Heart left ventricle (tissue), 16 donors: ENCODE data around the gene MACF1. TPM values are rescaled to one million over a fixed set of nuclear protein-coding genes. Genes with fewer than 3 reads are reported as not detected.
"Not testable (repeated sequence)": the region's sequence is repeated elsewhere in the genome, so short reads cannot be mapped to it uniquely, and the experiment has no call there.

ENCODE experiments used
- ATAC-seq, 4 donors: fragments of 200-7000 bp; cut with Tn5 transposase; one replicate each; pipeline ENCODE4 v1.9.1; 2020 to 2022; ENCODE audit warnings: moderate library complexity in 4 of 4, mild to moderate bottlenecking in 3 of 4, moderate number of reproducible peaks in 1 of 4
- DNase-seq, 5 donors: peaks; one replicate each; pipeline ENCODE4 v3.0.0-alpha.2; 2020
- H3K27ac ChIP-seq, 12 donors: fragments of 200-600 bp; sonication (generic) in 4 of 12; one replicate each; pipeline versions ENCODE4 v1.5.0 to v1.8.0; 2016 to 2022; ENCODE audit warnings: mild to moderate bottlenecking in 2 of 12
- H3K27me3 ChIP-seq, 9 donors: fragments of 200-600 bp; sonication (generic) in 2 of 9; one replicate each; pipeline versions ENCODE4 v1.5.1 to v1.8.0; 2016 to 2022; ENCODE audit warnings: mild to moderate bottlenecking in 3 of 9
- H3K36me3 ChIP-seq, 9 donors: fragments of 200-600 bp; sonication (generic) in 2 of 9; one replicate each; pipeline versions ENCODE4 v1.5.0 to v1.8.0; 2018 to 2022; ENCODE audit warnings: mild to moderate bottlenecking in 2 of 9
- H3K4me1 ChIP-seq, 12 donors: fragments of 200-600 bp; sonication (generic) in 4 of 12; one replicate each; pipeline versions ENCODE4 v1.5.0 to v1.8.0; 2016 to 2022; ENCODE audit warnings: mild to moderate bottlenecking in 3 of 12
- H3K4me3 ChIP-seq, 12 donors: fragments of 200-600 bp; sonication (generic) in 4 of 12; one replicate each; pipeline versions ENCODE4 v1.5.0 to v1.8.0; 2017 to 2022; ENCODE audit warnings: mild to moderate bottlenecking in 9 of 12, moderate library complexity in 4 of 12
- H3K9me3 ChIP-seq, 12 donors: fragments of 200-600 bp; sonication (generic) in 4 of 12; one replicate each; pipeline versions ENCODE4 v1.5.0 to v1.8.0; 2016 to 2022; ENCODE audit warnings: mild to moderate bottlenecking in 1 of 12
- POLR2A ChIP-seq, 2 donors: fragments of 450-650 bp; IDR thresholded peaks; one replicate each; pipeline ENCODE4 v1.6.1; 2017; ENCODE audit warnings: antibody characterized with exemption in 2 of 2, mild to moderate bottlenecking in 2 of 2, moderate library complexity in 2 of 2
- WGBS, 4 donors: extraction: QIAGEN DNeasy Blood & Tissue Kit in 2 of 4; methylation state at CpG; one replicate each; pipeline versions ENCODE4 v1.1.5 to v1.1.7; 2013 to 2018; 5-methylcytosine and 5-hydroxymethylcytosine counted together
- intact Hi-C, 10 donors: fragments of 100-400 bp; cut with DNase I; formaldehyde crosslinking; loops; one replicate each; pipeline versions ENCODE4 v1.11.1 to v1.14.2; 2022
- polyA plus RNA-seq, 2 donors: library from polyadenylated mRNA; stranded (reverse); fragments of 200-250 nt; gene quantifications; one replicate each; pipeline ENCODE4 v1.2.3, GENCODE V29; 2013
- total RNA-seq, 9 donors: library from RNA; depleted of rRNA in 2 of 9; stranded (reverse); fragments of >200 nt in 2 of 9; fragmentation: NEBNext Ultra II Directional in 3 of 9; extraction: Animal tissue kit (Norgen Biotek cat#: 25700) in 3 of 9; gene quantifications; one replicate each; pipeline versions ENCODE4 v1.1.0 to v1.2.4, GENCODE V29; 2016 to 2023
- TF ChIP-seq, protein P1 (sequence below), 12 donors: fragments of 200-600 bp; sonication (generic) in 4 of 12; IDR thresholded peaks; one replicate each; pipeline versions ENCODE4 v1.5.0 to v1.8.0; 2018 to 2022; ENCODE audit warnings: antibody characterized with exemption in 12 of 12, mild to moderate bottlenecking in 5 of 12
- donor health status: ischemic (EF 13 %, LVEDD 7.1; RV severe dilation, severe dysfunction).
- donor health status: healthy with polysubstance abuse.
- donor health status: DM: no; HTN: yes; CAD: no.
- donor health status: DM: no; HTN: no; CAD: no.
- donor health status: ischemic (EF 25% LVEDD 6.9; RV normal size, moderate dysfunction).
- donor health status: ischemic (EF 25% LVEDD 5.7; RV mildly dilated, moderate dysfunction).
- donor health status: healthy.
- donor health status: DM: yes; HTN: yes; CAD: no.
- donor health status: ischemic (EF 35%, LVEDD 5.7; RV mildly dilated, moderate dysfunction).
- donor health status: nonischemic (EF 11% LVEDD 7.7; RV severe dilation, severe dysfunction).
- donor health status: DM: yes; HTN: yes; CAD: no.
- donor health status: PGD.
- donor health status: ischemic (EF 29% LVEDD 5.4; RV normal size, mild dysfunction).
- donor health status: nonischemic (EF 23%, LVEDD 6.1; RV moderate dilation, normal function).

The MACF1 gene
- total and polyA plus RNA-seq, 11 donors, result 102 to 436 (median 251) TPM

DNA sequence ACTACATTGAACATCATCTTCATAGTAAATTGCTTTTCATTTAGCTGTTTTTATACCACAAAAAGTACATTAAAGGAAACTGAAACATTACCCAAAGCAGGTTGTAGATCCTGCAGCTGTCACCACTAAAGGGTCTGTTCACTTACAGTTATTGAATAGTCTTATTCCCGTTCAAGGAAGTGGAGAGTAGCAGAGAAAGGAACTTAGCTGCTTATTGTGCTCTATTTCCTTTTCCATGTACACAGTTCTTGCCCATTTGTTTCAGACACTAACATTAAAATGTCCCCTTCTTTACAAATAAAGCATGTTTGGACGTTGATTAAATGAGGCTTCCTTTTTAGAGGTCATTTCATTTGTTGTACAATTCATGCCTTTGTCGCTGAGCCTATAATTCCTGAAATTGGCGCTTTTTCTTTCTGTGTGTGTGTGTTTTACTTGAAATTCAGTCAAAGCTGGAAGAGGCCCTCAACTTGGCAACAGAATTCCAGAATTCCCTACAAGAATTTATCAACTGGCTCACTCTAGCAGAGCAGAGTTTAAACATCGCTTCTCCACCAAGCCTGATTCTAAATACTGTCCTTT lies 242.6 kb downstream of the MACF1 start:
- 77 to 83% (median 83%) methylated on average over 5 of the region's 5 CpGs for WGBS, 4 donors
- no peaks in the 10 kb centered on the region for H3K27me3 ChIP-seq
- ATAC-seq, result no peak

GRCh38 chr1:39450041-39450440 lies 245.5 kb downstream of the MACF1 start:
- not testable (repeated sequence) for H3K4me1 ChIP-seq, H3K27ac ChIP-seq, H3K4me3 ChIP-seq, ATAC-seq, H3K9me3 ChIP-seq, H3K27me3 ChIP-seq, DNase-seq
- 89 to 93% (median 90%) methylated on average over 4 of the region's 4 CpGs for WGBS, 4 donors
- peaks cover 8 to 100% (median 98%) of the 10 kb centered on the region in 9 donors for H3K36me3 ChIP-seq
- intact Hi-C loops, result loop anchor here in 2 of 10 donors (10.0 kb wide), 2 partner anchors 125 to 145 kb away; no protein-coding TSS in a partner anchor

More for the DNA sequence above, 242.6 kb downstream of the MACF1 start:
- TF ChIP-seq, protein P1, sequence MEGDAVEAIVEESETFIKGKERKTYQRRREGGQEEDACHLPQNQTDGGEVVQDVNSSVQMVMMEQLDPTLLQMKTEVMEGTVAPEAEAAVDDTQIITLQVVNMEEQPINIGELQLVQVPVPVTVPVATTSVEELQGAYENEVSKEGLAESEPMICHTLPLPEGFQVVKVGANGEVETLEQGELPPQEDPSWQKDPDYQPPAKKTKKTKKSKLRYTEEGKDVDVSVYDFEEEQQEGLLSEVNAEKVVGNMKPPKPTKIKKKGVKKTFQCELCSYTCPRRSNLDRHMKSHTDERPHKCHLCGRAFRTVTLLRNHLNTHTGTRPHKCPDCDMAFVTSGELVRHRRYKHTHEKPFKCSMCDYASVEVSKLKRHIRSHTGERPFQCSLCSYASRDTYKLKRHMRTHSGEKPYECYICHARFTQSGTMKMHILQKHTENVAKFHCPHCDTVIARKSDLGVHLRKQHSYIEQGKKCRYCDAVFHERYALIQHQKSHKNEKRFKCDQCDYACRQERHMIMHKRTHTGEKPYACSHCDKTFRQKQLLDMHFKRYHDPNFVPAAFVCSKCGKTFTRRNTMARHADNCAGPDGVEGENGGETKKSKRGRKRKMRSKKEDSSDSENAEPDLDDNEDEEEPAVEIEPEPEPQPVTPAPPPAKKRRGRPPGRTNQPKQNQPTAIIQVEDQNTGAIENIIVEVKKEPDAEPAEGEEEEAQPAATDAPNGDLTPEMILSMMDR (IDR thresholded peaks at IDR 0.05), result no peak
- no peak for TF ChIP-seq POLR2A (IDR thresholded peaks at IDR 0.05)
- peaks cover 0 to 9% (median 0%) of the 10 kb centered on the region in 12 donors for H3K4me1 ChIP-seq
- no peak for DNase-seq
- no peak overlapping the region for H3K4me3 ChIP-seq
- H3K27ac ChIP-seq, result peak overlapping the region in 1 of 12 donors; percentile 6
- peaks cover 5 to 100% (median 98%) of the 10 kb centered on the region in 9 donors for H3K36me3 ChIP-seq
- intact Hi-C loops, result loop anchor here in 2 of 10 donors (10.0 kb wide), 2 partner anchors 92 to 122 kb away; no protein-coding TSS in a partner anchor
- no peaks in the 10 kb centered on the region for H3K9me3 ChIP-seq

GRCh38 chr1:39450956-39451606 lies 246.6 kb downstream of the MACF1 start:
- 60 to 70% (median 62%) methylated on average over 10 of the region's 10 CpGs for WGBS, 4 donors
- no peaks in the 10 kb centered on the region for H3K9me3 ChIP-seq
- peak in 1 of 4 donors; percentile 25 for ATAC-seq
- H3K27me3 ChIP-seq, result no peaks in the 10 kb centered on the region
- H3K4me3 ChIP-seq, result no peak overlapping the region
- H3K4me1 ChIP-seq, result peaks cover 0 to 9% (median 0%) of the 10 kb centered on the region in 12 donors
- intact Hi-C loops, result loop anchor here in 2 of 10 donors (10.0 kb wide), 2 partner anchors 126 to 146 kb away; no protein-coding TSS in a partner anchor
- H3K36me3 ChIP-seq, result peaks cover 12 to 100% (median 98%) of the 10 kb centered on the region in 9 donors
- peak overlapping the region in 1 of 12 donors; percentile 18 for H3K27ac ChIP-seq
- no peak for DNase-seq
- TF ChIP-seq POLR2A (IDR thresholded peaks at IDR 0.05), result no peak
- TF ChIP-seq, protein P1 (IDR thresholded peaks at IDR 0.05), result no peak

DNA sequence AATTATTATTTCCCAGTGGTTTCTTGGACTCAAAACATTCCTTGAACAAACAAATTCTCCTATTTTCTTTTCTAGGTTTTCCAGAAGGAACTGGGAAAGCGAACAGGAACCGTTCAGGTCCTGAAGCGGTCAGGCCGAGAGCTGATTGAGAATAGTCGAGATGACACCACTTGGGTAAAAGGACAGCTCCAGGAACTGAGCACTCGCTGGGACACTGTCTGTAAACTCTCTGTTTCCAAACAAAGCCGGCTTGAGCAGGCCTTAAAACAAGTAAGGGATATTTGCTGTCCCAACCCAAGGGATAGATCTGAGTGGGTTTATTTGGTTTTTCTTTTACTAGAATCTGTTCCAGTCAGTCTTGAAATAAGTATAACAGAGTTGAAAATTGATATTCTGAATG lies 247.6 kb downstream of the MACF1 start:
- TF ChIP-seq, protein P1 (IDR thresholded peaks at IDR 0.05), result no peak
- TF ChIP-seq POLR2A (IDR thresholded peaks at IDR 0.05), result no peak

More for the DNA sequence above, 247.6 kb downstream of the MACF1 start:
- Histone ChIP-seq H3K4me1 (peaks cover 0 to 9% (median 0%) of the 10 kb centered on the region in 12 donors), H3K27me3 (no peaks in the 10 kb centered on the region), H3K36me3 (peaks cover 15 to 100% (median 99%) of the 10 kb centered on the region in 9 donors), H3K27ac (peak overlapping the region in 1 of 12 donors; percentile 18), H3K9me3 (no peaks in the 10 kb centered on the region), H3K4me3 (no peak overlapping the region)
- intact Hi-C loops, result loop anchor here in 2 of 10 donors (10.0 kb wide), 2 partner anchors 127 to 147 kb away; no protein-coding TSS in a partner anchor
- no peak for DNase-seq
- no peak for ATAC-seq
- 86 to 90% (median 88%) methylated on average over 7 of the region's 7 CpGs for WGBS, 4 donors
